Iris pigment epithelial cell (primary cell): Measurements from ENCODE around the gene CYTH1.

Experiments
- DNase-seq: peaks from one replicate; pipeline ENCODE4 v3.0.0-alpha.2; 2011; ENCODE audit warnings: low read depth

Gene CYTH1

GRCh38 chr17:78645421-78646295, 136.4 kb downstream of the CYTH1 start:
- DNase-seq = peak; percentile 60

GRCh38 chr17:78644931-78645351, 137.1 kb downstream of the CYTH1 start:
- DNase-seq = no peak

- DNase-seq = no peak
Observed at GRCh38 chr17:78644224-78644623, 137.8 kb downstream of the CYTH1 start.

GRCh38 chr17:78643326-78643725, 138.7 kb downstream of the CYTH1 start:
- no peak for DNase-seq

GRCh38 chr17:78642707-78643106, 139.4 kb downstream of the CYTH1 start:
- no peak for DNase-seq

GRCh38 chr17:78641666-78642065, 140.4 kb downstream of the CYTH1 start:
- DNase-seq = no peak

GRCh38 chr17:78641243-78641642, 140.8 kb downstream of the CYTH1 start:
- DNase-seq = no peak

GRCh38 chr17:78640700-78641099, 141.4 kb downstream of the CYTH1 start:
- no peak for DNase-seq

GRCh38 chr17:78637643-78638420, 144.2 kb downstream of the CYTH1 start:
- DNase-seq = no peak

- DNase-seq = no peak
Observed at GRCh38 chr17:78637146-78637545, 144.9 kb downstream of the CYTH1 start.

- DNase-seq = no peak
Observed at GRCh38 chr17:78634154-78634553, 147.9 kb downstream of the CYTH1 start.

GRCh38 chr17:78629436-78629995, 152.6 kb downstream of the CYTH1 start:
- no peak for DNase-seq

GRCh38 chr17:78628547-78629435, 153.3 kb downstream of the CYTH1 start:
- no peak for DNase-seq

GRCh38 chr17:78624324-78625151, 157.5 kb downstream of the CYTH1 start:
- DNase-seq = no peak
